ENCODE measurements around the gene UBL5. TPM values are rescaled to one million over a fixed set of nuclear protein-coding genes. Genes with fewer than 3 reads are reported as not detected.

The UBL5 gene
- total RNA-seq, 4 donors from 2014 or later = 403 to 678 (median 492) TPM

DNA sequence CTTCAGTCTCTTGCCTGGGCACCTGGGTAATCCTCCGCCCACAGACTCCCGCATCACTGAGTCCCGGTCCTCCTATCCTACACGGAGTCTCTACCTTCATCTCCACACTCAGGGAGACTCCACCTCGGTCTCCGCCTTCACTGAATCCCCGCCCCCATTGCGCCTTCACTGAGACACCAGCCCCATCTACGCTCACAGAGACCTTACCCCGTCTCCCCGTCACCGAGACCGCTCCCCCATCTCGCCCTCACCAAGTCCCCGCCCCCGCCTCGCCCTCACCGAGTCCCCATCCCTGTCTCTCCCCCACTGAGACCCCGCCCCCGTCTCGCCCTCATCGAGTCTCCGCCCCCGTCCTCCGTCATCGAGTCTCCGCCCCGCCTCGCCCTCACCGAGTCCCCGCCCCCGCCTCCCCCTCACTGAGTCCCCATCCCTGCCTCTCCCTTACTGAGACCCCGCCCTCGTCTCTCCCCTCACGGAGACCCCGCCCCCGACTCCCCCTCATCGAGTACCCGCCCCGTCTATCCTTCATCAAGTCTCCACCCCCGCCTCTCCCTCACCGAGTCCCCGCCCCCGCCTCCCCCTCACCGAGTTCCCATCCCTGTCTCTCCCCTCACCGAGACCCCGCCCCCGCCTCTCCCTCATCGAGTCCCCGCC lies 36.0 kb upstream of the UBL5 start:
- TF ChIP-seq, protein P1, sequence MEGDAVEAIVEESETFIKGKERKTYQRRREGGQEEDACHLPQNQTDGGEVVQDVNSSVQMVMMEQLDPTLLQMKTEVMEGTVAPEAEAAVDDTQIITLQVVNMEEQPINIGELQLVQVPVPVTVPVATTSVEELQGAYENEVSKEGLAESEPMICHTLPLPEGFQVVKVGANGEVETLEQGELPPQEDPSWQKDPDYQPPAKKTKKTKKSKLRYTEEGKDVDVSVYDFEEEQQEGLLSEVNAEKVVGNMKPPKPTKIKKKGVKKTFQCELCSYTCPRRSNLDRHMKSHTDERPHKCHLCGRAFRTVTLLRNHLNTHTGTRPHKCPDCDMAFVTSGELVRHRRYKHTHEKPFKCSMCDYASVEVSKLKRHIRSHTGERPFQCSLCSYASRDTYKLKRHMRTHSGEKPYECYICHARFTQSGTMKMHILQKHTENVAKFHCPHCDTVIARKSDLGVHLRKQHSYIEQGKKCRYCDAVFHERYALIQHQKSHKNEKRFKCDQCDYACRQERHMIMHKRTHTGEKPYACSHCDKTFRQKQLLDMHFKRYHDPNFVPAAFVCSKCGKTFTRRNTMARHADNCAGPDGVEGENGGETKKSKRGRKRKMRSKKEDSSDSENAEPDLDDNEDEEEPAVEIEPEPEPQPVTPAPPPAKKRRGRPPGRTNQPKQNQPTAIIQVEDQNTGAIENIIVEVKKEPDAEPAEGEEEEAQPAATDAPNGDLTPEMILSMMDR (IDR thresholded peaks at IDR 0.05; ENCODE audit: low read depth) = no peak

DNA sequence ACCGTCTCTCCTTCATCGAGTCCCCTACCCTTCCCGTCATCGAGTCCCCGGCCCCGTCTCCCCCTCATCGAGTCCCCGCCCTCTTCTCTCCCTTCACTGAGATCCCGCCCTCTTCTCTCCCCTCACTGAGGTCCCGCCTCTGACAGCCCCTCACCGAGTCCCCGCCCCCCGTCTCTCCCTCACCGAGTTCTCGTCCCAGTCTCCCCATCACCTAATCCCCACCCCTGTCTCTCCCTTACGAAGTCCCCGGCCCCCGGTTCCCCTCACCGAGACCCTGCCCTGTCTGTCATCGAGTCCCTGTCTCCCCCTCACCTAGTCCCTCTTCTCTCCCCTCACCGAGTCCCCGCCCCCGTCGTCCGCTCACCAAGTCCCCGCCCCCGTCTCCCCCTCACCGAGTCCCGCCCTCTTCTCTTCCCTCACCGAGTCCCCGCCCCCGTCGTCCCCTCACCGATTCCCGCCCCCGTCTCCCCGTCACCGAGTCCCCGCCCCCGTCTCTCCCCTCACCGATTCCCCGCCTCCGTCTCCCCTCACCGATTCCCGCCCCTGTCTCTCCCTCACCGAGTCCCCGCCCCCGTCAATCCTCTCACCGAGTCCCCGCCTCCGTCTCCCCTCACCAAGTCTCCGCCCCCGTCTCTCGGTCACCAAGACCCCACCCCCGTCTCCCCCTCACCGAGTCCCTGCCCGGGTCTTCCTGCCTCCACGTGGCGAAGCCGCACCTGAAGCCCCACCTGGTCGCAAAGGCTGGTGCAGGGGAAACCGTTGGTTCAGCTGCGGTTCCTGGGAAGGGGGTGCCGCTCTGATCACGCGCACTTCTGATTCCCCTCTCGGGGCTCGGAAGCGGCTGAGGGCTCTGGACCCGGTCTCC lies 35.3 kb upstream of the UBL5 start:
- TF ChIP-seq, protein P1 (IDR thresholded peaks at IDR 0.05; ENCODE audit: low read depth) = no peak

DNA sequence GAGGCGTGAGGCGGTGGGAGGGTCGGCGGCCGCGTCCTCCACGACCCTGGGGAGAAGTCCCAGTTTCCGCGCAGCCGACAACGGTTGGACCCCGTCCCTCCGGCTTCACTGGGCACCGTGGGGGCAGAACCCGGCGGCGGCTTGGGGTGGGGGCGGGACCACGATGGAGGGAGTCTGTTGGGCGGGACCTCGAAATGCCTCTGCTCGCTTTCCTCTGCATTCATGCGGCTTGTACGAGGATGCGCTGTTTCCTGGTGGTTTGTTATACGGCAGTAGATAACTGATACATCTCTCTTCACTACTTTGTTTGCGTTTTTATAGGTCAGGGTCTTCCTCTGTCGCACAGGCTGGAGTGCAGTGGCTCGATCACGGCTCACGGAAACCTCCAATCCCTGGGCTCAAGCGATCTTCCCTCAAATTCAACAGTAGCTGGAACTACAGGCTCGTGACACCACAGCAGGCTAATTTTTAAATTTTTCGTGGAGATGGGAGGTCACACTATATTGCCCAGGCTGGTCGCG lies 34.6 kb upstream of the UBL5 start:
- TF ChIP-seq, protein P1 (IDR thresholded peaks at IDR 0.05; ENCODE audit: low read depth) = no peak

DNA sequence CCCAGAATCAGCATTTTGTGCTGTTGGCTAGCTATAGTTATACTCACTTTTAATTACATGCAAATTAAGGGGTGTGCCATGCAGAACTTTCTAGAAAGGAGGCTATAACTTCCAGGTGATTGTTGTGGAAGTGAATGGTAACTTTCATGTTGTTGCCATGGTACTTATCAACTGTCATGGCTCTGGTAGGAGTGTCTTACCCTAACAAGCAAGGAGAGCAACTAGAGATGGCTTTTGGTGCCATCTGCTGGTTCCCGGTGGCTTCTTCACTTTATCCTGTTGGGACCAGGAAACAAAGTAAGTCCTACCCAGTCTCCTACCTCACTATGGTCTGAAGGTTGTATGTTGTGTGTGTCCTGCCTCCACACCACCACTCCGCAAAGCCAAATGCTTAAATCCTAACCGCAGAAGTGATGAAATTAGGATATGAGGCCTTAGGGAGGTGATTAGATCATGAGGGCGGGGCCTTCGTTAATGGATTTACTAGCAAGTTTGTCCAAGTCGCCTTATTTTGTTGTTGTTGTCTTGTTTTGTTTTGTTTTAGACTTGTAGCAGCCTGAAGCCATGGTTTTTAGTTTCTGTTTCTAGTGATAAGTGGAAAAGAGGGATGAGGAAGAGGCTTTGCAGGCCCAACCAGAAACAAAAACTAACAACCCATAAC lies 31.5 kb upstream of the UBL5 start:
- TF ChIP-seq, protein P1 (IDR thresholded peaks at IDR 0.05; ENCODE audit: low read depth) = no peak

DNA sequence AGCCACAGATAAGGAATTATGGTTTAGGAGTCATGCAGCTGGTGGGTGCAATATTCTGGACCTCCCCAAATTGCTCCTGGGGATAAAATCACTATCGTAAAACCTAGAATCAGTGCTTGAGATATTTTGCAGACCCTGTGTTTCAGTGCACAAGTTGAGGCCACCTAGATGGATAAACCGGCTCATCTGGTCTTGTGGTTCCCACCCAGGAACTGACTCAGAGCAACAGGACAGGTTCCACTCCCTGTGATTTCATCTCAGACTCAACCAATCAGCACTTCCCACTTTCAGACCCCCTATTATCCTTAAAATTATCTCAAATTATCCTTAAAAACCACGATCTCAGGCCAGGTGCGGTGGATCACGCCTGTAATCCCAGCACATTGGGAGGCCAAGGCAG lies 29.8 kb upstream of the UBL5 start:
- TF ChIP-seq, protein P1 (IDR thresholded peaks at IDR 0.05; ENCODE audit: low read depth) = no peak

DNA sequence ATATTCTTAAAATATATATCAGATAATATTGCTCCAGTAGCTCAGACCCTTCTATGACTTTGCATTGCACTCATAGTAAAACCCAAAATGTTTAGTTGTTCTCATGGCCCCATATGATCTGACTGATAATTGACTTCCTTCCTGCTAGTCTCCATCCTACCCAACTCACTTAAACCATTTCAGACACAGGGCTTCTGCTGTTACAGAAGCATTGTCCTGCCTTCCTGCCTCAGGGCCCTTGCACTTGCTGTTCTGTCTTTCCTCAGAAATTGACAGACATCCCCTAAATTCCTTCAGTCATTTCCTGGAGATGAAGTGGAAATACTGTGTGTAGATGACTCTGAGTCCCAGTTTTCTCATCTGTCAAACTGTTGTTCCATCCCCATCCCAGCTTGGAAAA lies 28.6 kb upstream of the UBL5 start:
- TF ChIP-seq, protein P1 (IDR thresholded peaks at IDR 0.05; ENCODE audit: low read depth) = no peak

DNA sequence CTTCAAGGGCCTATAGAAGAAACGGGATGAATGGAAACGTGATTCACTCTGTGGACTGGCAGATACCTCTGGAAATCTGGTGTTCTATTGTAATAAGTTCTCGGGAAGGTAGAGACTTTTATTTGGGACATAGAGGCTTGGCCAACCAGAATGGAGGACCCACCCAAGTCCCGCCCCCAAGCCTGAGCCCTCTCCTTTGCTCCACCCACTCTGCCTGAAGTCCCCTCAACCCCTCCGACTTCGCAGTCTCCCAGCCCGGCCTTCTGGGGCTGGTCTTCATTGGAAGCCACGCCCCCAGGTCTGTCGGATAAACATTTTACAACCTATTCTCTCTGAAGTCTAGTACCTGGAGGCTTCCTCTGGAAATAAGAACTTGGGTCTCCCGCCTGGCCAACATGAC lies 25.7 kb upstream of the UBL5 start:
- TF ChIP-seq, protein P1 (IDR thresholded peaks at IDR 0.05; ENCODE audit: low read depth) = no peak
